ENCODE results near the gene CEPT1. TPM values are rescaled to one million over a fixed set of nuclear protein-coding genes. Genes with fewer than 3 reads are reported as not detected.

The CEPT1 gene
- total and polyA plus RNA-seq, 10 donors: 61.1 to 140 (median 95.2) TPM

DNA sequence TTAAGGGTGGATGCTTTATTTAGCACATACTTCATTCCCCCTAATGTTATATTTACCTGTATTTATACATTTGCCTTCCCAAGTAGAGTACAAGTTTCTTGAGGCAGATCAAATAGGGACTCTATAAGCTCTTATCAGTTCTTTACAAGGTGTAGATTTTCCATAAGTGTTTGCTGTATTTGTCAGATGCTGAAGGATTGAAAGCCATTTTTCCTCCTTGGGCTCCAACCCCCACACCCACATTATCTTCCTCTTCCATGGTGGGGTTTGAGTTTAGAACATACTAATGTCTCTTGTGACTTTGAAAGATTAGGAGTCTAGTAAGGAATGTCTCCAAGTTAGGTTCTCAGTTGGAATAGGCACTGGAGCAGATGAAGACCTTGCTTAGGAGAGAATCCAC, 85.1 kb downstream of the CEPT1 start:
- Histone ChIP-seq H3K9me3 (no peaks in the 10 kb centered on the region), H3K27me3 (replicated peaks in 1 of 7) (no peaks in the 10 kb centered on the region), H3K36me3 (no peaks in the 10 kb centered on the region), H3K27ac (peak overlapping the region; percentile 2 to 81 (median 63)), H3K4me1 (peaks cover 35 to 96% (median 69%) of the 10 kb centered on the region in 6 donors), H3K4me3 (no peak overlapping the region)
- DNase-seq: no peak
- TF ChIP-seq POLR2A (IDR thresholded peaks at IDR 0.05): no peak
- TF ChIP-seq POLR2AphosphoS5 (IDR thresholded peaks at IDR 0.05): no peak
- TF ChIP-seq, protein P1, sequence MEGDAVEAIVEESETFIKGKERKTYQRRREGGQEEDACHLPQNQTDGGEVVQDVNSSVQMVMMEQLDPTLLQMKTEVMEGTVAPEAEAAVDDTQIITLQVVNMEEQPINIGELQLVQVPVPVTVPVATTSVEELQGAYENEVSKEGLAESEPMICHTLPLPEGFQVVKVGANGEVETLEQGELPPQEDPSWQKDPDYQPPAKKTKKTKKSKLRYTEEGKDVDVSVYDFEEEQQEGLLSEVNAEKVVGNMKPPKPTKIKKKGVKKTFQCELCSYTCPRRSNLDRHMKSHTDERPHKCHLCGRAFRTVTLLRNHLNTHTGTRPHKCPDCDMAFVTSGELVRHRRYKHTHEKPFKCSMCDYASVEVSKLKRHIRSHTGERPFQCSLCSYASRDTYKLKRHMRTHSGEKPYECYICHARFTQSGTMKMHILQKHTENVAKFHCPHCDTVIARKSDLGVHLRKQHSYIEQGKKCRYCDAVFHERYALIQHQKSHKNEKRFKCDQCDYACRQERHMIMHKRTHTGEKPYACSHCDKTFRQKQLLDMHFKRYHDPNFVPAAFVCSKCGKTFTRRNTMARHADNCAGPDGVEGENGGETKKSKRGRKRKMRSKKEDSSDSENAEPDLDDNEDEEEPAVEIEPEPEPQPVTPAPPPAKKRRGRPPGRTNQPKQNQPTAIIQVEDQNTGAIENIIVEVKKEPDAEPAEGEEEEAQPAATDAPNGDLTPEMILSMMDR (IDR thresholded peaks at IDR 0.05 in 8 of 11, conservative IDR thresholded peaks at IDR 0.05 in 3 of 11): no peak
- intact Hi-C loops (cut with DNase I; ENCODE audit: low total_unique reads): loop anchor here (5.0 to 10.0 kb wide), 2 partner anchors 110 to 172 kb away; no protein-coding TSS in a partner anchor

DNA sequence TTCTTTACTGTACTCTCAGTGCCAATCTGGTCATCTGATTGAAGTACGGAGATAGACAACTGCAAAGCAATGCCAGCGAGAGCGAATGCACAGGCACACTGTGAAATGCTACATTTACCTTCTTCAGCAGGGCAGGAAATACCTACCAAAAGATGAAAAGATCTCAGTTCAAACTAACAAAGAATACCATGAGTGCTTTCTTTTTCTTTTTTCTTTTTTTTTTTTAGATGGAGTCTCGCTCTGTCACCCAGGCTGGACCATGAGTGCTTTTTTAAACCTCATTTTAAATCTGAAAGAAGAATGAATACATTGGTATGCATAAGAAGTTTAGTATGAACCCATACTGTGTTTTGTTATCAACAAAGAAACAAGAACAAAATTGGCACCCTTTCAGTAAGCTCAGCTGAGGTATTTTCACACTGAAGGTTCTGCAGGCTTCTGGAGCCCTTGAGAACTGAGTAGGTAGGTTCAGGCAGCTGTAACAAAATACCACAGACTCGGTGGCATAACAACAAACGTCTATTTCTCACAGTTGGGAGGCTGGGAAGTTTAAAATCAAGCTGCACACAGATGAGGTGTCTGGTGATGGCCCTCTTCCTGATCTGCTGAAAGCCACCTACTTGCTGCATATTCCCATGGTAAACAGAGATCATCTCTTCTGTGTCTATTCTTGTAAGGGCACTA, 85.8 kb downstream of the CEPT1 start:
- peak overlapping the region; percentile 30 to 81 (median 63) for H3K27ac ChIP-seq
- H3K36me3 ChIP-seq: no peaks in the 10 kb centered on the region
- 42 to 68% (median 66%) methylated on average over 6 of the region's 6 CpGs for WGBS, 5 donors
- H3K9me3 ChIP-seq: no peaks in the 10 kb centered on the region
- H3K4me3 ChIP-seq: no peak overlapping the region
- TF ChIP-seq POLR2AphosphoS5 (IDR thresholded peaks at IDR 0.05) (peak in 1 of 3 donors; percentile 40), POLR2A (IDR thresholded peaks at IDR 0.05) (no peak)
- TF ChIP-seq, protein P1 (IDR thresholded peaks at IDR 0.05 in 8 of 11, conservative IDR thresholded peaks at IDR 0.05 in 3 of 11): no peak
- intact Hi-C loops (cut with DNase I; ENCODE audit: low total_unique reads): loop anchor here (5.0 to 10.0 kb wide), 2 partner anchors 109 to 171 kb away; no protein-coding TSS in a partner anchor
- no peaks in the 10 kb centered on the region for H3K27me3 ChIP-seq (replicated peaks in 1 of 7)
- DNase-seq: no peak
- peaks cover 27 to 96% (median 61%) of the 10 kb centered on the region in 6 donors for H3K4me1 ChIP-seq

DNA sequence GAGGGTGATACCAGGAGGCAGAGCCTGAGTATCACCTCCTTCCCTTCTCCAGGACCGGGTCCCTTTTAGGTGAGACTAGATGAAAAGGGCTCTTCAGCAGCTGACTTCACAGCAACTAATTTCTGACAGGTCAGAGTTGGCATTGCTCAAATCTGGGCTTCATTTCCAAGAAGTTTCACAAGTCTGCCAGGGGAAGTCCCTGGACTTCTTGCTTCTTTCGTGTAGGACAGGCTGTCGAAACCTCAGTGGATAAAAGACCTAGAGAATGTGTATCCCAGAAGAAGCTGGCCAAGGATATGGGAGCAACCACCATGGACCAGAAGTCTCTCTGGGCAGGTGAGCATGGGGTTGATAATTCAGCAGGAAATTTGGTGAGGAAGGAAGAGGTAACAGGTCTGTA, 87.4 kb downstream of the CEPT1 start, which contains the start of gene CHI3L2:
CHI3L2 (plus strand) TSS at position 280 of the 400 bp plus-strand sequence; CDS start at position 297, 17 bp downstream.
- DNase-seq: no peak
- H3K9me3 ChIP-seq: no peaks in the 10 kb centered on the region
- peak within 1 kb of the TSS in 6 of 8 donors; percentile 30 to 81 (median 66) for H3K27ac ChIP-seq
- intact Hi-C loops (cut with DNase I; ENCODE audit: low total_unique reads): loop anchor here (5.0 to 10.0 kb wide), 2 partner anchors 107 to 170 kb away; no protein-coding TSS in a partner anchor
- H3K36me3 ChIP-seq: no peaks in the 10 kb centered on the region
- whole genome bisulfite sequencing, 5 donors: 51 to 67% (median 55%) methylated on average over 3 of the region's 3 CpGs
- no peaks in the 10 kb centered on the region for H3K27me3 ChIP-seq (replicated peaks in 1 of 7)
- no peak within 1 kb of the TSS for H3K4me3 ChIP-seq
- TF ChIP-seq POLR2AphosphoS5 (IDR thresholded peaks at IDR 0.05): no peak
- TF ChIP-seq POLR2A (IDR thresholded peaks at IDR 0.05): no peak
- TF ChIP-seq, protein P1 (IDR thresholded peaks at IDR 0.05 in 8 of 11, conservative IDR thresholded peaks at IDR 0.05 in 3 of 11): no peak
- H3K4me1 ChIP-seq: peaks cover 15 to 96% (median 46%) of the 10 kb centered on the region in 6 donors
